HEK293 (cell line): ENCODE data around the gene GPR160.

ENCODE experiments used
- CTCF ChIA-PET: fragments of 350-600 bp; formaldehyde crosslinking; extraction: SDS; loops from one replicate; lab custom pipeline; 2021; ENCODE audit warnings: antibody characterized with exemption; lab: Yijun Ruan, JAX
- POLR2A ChIA-PET: fragments of 300-600 bp; formaldehyde crosslinking; extraction: SDS; loops from one replicate; lab custom pipeline; 2020; ENCODE audit warnings: antibody characterized with exemption, inconsistent platforms; lab: Yijun Ruan, JAX
- H3K27ac ChIP-seq: fragments of 200-500 bp; sonication (Bioruptor generic); 2 replicates; pipeline ENCODE4 v1.5.1; 2014; ENCODE audit warnings: low read depth, low read length, control low read depth, inconsistent platforms; ENCODE audit errors: extremely low read depth
- H3K36me3 ChIP-seq, 2 experiments: fragments of 200-500 bp in 1 of 2; sonication (Bioruptor generic) in 1 of 2; 1 replicate in 1 of 2; 2 replicates in 1 of 2; pipeline ENCODE4 v1.5.1; 2014 to 2017; ENCODE audit warnings: inconsistent platforms in 2 of 2, low read length in 2 of 2; ENCODE audit not compliant: control insufficient read depth in 2 of 2, insufficient read depth in 1 of 2
- H3K4me1 ChIP-seq: fragments of 200-500 bp; sonication (Bioruptor generic); 2 replicates; pipeline ENCODE4 v1.5.1; 2014; ENCODE audit warnings: mild to moderate bottlenecking, low read length, inconsistent platforms; ENCODE audit not compliant: control insufficient read depth, insufficient read depth
- H3K4me3 ChIP-seq: 2 replicates; pipeline ENCODE4 v1.5.1; 2011; ENCODE audit warnings: low read depth, mild to moderate bottlenecking, control low read depth, low read length, moderate library complexity
- H3K9me3 ChIP-seq: fragments of 200-500 bp; sonication (Bioruptor generic); 2 replicates; pipeline ENCODE4 v1.5.1; 2014; ENCODE audit warnings: low read depth, low read length, inconsistent platforms; ENCODE audit not compliant: control insufficient read depth, insufficient read depth
- GLIS1 ChIP-seq: fragments of 450-650 bp; formaldehyde crosslinking; IDR thresholded peaks from 2 replicates; pipeline ENCODE4 v1.5.1; 2016; ENCODE audit warnings: missing biosample characterization, missing genetic modification characterization
- MEIS1 ChIP-seq: sonication (generic); formaldehyde crosslinking; IDR thresholded peaks from 2 replicates; pipeline ENCODE4 v1.8.1; 2022; ENCODE audit warnings: missing genetic modification reagents, mild to moderate bottlenecking, borderline replicate concordance
- ZBTB1 ChIP-seq: fragments of 450-650 bp; formaldehyde crosslinking; IDR thresholded peaks from 2 replicates; pipeline ENCODE4 v1.5.1; 2016; ENCODE audit warnings: missing biosample characterization, missing genetic modification characterization
- ZNF280D ChIP-seq: fragments of 450-650 bp; formaldehyde crosslinking; IDR thresholded peaks from 2 replicates; pipeline ENCODE4 v1.5.1; 2016; ENCODE audit warnings: missing biosample characterization, missing genetic modification characterization
- ZNF302 ChIP-seq: fragments of 450-650 bp; formaldehyde crosslinking; IDR thresholded peaks from 2 replicates; pipeline ENCODE4 v1.5.1; 2016; ENCODE audit warnings: missing biosample characterization, missing genetic modification characterization, low read depth
- ZNF391 ChIP-seq: fragments of 450-650 bp; formaldehyde crosslinking; IDR thresholded peaks from 2 replicates; pipeline ENCODE4 v1.5.1; 2016; ENCODE audit warnings: low read depth, missing biosample characterization, missing genetic modification characterization, borderline replicate concordance
- ZNF426 ChIP-seq: fragments of 450-650 bp; formaldehyde crosslinking; IDR thresholded peaks from 2 replicates; pipeline ENCODE4 v1.5.1; 2017; ENCODE audit warnings: missing biosample characterization, missing genetic modification characterization, mild to moderate bottlenecking, inconsistent platforms, moderate library complexity
- ZNF501 ChIP-seq: fragments of 450-650 bp; formaldehyde crosslinking; IDR thresholded peaks from 2 replicates; pipeline ENCODE4 v1.5.1; 2016; ENCODE audit warnings: missing biosample characterization, missing genetic modification characterization
- ZNF518A ChIP-seq: fragments of 450-650 bp; formaldehyde crosslinking; conservative IDR thresholded peaks from 2 replicates; pipeline ENCODE4 v1.5.1; 2016; ENCODE audit warnings: low read depth, missing biosample characterization, missing genetic modification characterization
- ZNF530 ChIP-seq: fragments of 450-650 bp; formaldehyde crosslinking; IDR thresholded peaks from 2 replicates; pipeline ENCODE4 v1.5.1; 2016; ENCODE audit warnings: low read depth, missing biosample characterization, missing genetic modification characterization
- ZNF658 ChIP-seq: fragments of 450-650 bp; formaldehyde crosslinking; IDR thresholded peaks from 2 replicates; pipeline ENCODE4; 2016; ENCODE audit warnings: missing biosample characterization, missing genetic modification characterization
- ZNF664 ChIP-seq: fragments of 450-650 bp; formaldehyde crosslinking; IDR thresholded peaks from 2 replicates; pipeline ENCODE4 v1.5.1; 2016; ENCODE audit warnings: missing biosample characterization, missing genetic modification characterization
- ZSCAN16 ChIP-seq: fragments of 450-650 bp; formaldehyde crosslinking; IDR thresholded peaks from 2 replicates; pipeline ENCODE4 v1.5.1; 2016; ENCODE audit warnings: missing biosample characterization, missing genetic modification characterization
- ZSCAN18 ChIP-seq: fragments of 450-650 bp; formaldehyde crosslinking; IDR thresholded peaks from 2 replicates; pipeline ENCODE4 v1.5.1; 2016; ENCODE audit warnings: missing biosample characterization, missing genetic modification characterization
- ZSCAN30 ChIP-seq: fragments of 450-650 bp; IDR thresholded peaks from 2 replicates; pipeline ENCODE4 v1.5.1; 2018; ENCODE audit warnings: missing biosample characterization, mild to moderate bottlenecking, missing genetic modification characterization, moderate library complexity
- TF ChIP-seq, protein P1 (sequence below): fragments of 450-650 bp; formaldehyde crosslinking; IDR thresholded peaks from 2 replicates; pipeline ENCODE4 v1.5.1; 2016; ENCODE audit warnings: missing biosample characterization, missing genetic modification characterization, borderline replicate concordance
- TF ChIP-seq, protein P2 (sequence below): fragments of 450-650 bp; formaldehyde crosslinking; IDR thresholded peaks from 2 replicates; pipeline ENCODE4 v1.5.1; 2017; ENCODE audit warnings: missing biosample characterization, missing genetic modification characterization

GPR160 gene

GRCh38 chr3:170081079-170081741, 43.4 kb downstream of the GPR160 start:
- ChIA-PET POLR2A (no interaction called here), CTCF (interaction anchor here (0.6 kb wide), 1 partner anchor 48 kb away, joined by 3 read pairs; no protein-coding TSS in a partner anchor)
- Histone ChIP-seq H3K27ac (no peak overlapping the region), H3K9me3 (no peaks in the 10 kb centered on the region), H3K4me1 (no peaks in the 10 kb centered on the region), H3K4me3 (no peak overlapping the region), H3K36me3 (peaks cover 4 to 40% of the 10 kb centered on the region in 2 experiments)
- no peak for TF ChIP-seq ZNF302 (tag by site-specific recombination)
- no peak for TF ChIP-seq GLIS1 (tag by site-specific recombination)
- no peak for TF ChIP-seq MEIS1 (CRISPR knock-in tag)
- no peak for TF ChIP-seq ZNF664 (tag by site-specific recombination)
- TF ChIP-seq ZNF391, result no peak
- no peak for TF ChIP-seq ZNF518A (tag by site-specific recombination)
- no peak for TF ChIP-seq ZNF530 (tag by site-specific recombination)
- TF ChIP-seq ZNF658 (tag by site-specific recombination), result no peak
- TF ChIP-seq, protein P1, sequence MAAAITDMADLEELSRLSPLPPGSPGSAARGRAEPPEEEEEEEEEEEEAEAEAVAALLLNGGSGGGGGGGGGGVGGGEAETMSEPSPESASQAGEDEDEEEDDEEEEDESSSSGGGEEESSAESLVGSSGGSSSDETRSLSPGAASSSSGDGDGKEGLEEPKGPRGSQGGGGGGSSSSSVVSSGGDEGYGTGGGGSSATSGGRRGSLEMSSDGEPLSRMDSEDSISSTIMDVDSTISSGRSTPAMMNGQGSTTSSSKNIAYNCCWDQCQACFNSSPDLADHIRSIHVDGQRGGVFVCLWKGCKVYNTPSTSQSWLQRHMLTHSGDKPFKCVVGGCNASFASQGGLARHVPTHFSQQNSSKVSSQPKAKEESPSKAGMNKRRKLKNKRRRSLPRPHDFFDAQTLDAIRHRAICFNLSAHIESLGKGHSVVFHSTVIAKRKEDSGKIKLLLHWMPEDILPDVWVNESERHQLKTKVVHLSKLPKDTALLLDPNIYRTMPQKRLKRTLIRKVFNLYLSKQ (tag by site-specific recombination), result no peak
- no peak for TF ChIP-seq ZNF280D (tag by site-specific recombination)
- no peak for TF ChIP-seq ZNF426 (tag by site-specific recombination)
- no peak for TF ChIP-seq ZNF501 (tag by site-specific recombination)
- TF ChIP-seq ZSCAN30 (tag by site-specific recombination), result no peak

DNA sequence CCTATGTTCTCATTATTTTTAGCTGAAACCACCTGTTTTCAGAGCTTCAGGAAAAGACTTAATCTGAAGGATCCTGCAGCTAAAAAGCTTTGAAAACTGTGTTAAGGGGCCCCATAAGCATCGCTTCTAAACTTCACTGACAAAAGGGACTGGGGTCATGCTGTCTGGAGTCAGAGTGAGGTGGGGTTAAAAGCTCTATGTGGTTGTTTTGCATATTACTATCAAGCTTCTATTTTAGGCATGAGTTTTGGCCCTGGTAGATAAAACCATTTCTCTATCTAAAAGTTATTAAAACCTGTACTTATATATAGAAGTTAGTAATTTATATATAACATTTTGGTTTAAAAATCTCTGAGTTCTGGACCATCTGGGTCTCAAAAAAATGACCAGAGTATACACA, 45.5 kb downstream of the GPR160 start:
- ChIA-PET POLR2A (no interaction called here), CTCF (no interaction called here)
- H3K9me3 ChIP-seq, result no peaks in the 10 kb centered on the region
- H3K27ac ChIP-seq, result no peak overlapping the region
- H3K4me3 ChIP-seq, result no peak overlapping the region
- H3K36me3 ChIP-seq, result peaks cover 4 to 39% of the 10 kb centered on the region in 2 experiments
- H3K4me1 ChIP-seq, result no peaks in the 10 kb centered on the region
- no peak for TF ChIP-seq ZNF280D (tag by site-specific recombination)
- TF ChIP-seq ZBTB1 (tag by site-specific recombination), result no peak
- TF ChIP-seq, protein P2, sequence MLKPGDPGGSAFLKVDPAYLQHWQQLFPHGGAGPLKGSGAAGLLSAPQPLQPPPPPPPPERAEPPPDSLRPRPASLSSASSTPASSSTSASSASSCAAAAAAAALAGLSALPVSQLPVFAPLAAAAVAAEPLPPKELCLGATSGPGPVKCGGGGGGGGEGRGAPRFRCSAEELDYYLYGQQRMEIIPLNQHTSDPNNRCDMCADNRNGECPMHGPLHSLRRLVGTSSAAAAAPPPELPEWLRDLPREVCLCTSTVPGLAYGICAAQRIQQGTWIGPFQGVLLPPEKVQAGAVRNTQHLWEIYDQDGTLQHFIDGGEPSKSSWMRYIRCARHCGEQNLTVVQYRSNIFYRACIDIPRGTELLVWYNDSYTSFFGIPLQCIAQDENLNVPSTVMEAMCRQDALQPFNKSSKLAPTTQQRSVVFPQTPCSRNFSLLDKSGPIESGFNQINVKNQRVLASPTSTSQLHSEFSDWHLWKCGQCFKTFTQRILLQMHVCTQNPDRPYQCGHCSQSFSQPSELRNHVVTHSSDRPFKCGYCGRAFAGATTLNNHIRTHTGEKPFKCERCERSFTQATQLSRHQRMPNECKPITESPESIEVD (tag by site-specific recombination), result no peak
- TF ChIP-seq ZSCAN16 (tag by site-specific recombination), result no peak
- TF ChIP-seq ZSCAN18 (tag by site-specific recombination), result no peak
